ENCODE measurements around the gene DCLK1.

DNA sequence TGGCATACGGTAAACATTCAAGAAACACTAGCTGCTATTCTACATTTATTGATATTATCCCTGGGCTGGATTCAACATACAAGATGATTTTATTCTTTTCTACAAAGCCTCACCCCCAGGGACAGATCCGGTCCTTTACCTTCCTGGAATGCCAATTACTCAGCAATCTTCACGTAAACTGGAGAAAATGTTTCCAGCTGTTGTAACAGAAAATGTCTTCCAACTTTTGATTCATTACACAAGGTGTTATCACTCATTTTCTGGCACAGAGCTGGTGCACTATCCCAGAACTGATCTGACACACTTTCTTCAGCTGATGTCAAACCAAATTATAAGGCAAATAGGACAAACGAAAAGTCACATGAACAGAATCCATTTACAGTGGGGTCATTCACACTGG is 33.1 kb downstream of the DCLK1 start:
- TF ChIP-seq REST (IDR thresholded peaks at IDR 0.05; ENCODE audit: insufficient read depth in 1 of 2, low read depth in 2 of 2, low read length in 2 of 2), result no peak
- TF ChIP-seq POLR2AphosphoS5 (IDR thresholded peaks at IDR 0.05; ENCODE audit: low read depth, low read length), result no peak
- TF ChIP-seq TAF1 (IDR thresholded peaks at IDR 0.05; ENCODE audit: borderline replicate concordance, insufficient read depth, low read length), result no peak
- TF ChIP-seq SIN3A (IDR thresholded peaks at IDR 0.05; ENCODE audit: borderline replicate concordance, insufficient read depth, low read length), result no peak
